ENCODE measurements around the gene PLD5. TPM values are rescaled to one million over a fixed set of nuclear protein-coding genes. Genes with fewer than 3 reads are reported as not detected.
"Not testable (repeated sequence)": the region's sequence is repeated elsewhere in the genome, so short reads cannot be mapped to it uniquely, and the experiment has no call there.

PLD5 gene
- total and polyA plus RNA-seq, 7 donors, result 0.03 to 0.92 (median 0.22) TPM; not detected in 4

DNA sequence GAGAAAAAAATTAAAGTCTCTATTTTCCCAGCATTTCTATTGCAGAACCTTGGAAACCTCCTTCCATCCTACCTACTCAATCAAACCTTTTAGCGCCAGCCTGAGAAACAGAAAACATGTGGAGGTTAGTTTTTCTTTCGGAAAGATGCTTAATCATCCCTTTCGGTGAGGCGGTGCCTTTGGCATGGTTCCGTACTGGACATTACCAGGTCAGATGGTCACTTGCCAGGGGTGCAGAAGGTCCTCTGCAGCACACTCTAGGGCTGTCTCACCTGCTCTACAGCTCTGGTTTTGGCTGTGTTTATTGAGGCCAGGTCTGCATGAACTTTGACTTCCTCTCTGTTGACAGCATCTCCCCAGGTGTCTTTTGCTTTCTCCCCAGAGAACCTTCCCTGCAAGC is 121.5 kb downstream of the PLD5 start:
- no peak for DNase-seq
- Histone ChIP-seq H3K36me3 (ENCODE audit: insufficient read depth in 1 of 2, low read depth in 1 of 2) (no peaks in the 10 kb centered on the region), H3K4me3 (no peak overlapping the region), H3K4me1 (no peaks in the 10 kb centered on the region), H3K27ac (no peak overlapping the region), H3K27me3 (ENCODE audit: insufficient read depth in 3 of 3, low read length in 2 of 3) (no peaks in the 10 kb centered on the region), H3K9me3 (no peaks in the 10 kb centered on the region)
- 64 to 82% (median 72%) methylated on average over 5 of the region's 5 CpGs for WGBS, 3 donors
- TF ChIP-seq CTCF (IDR thresholded peaks at IDR 0.05), result no peak
- ATAC-seq, result no peak
- intact Hi-C loops (cut with DNase I), result no loop called here

DNA sequence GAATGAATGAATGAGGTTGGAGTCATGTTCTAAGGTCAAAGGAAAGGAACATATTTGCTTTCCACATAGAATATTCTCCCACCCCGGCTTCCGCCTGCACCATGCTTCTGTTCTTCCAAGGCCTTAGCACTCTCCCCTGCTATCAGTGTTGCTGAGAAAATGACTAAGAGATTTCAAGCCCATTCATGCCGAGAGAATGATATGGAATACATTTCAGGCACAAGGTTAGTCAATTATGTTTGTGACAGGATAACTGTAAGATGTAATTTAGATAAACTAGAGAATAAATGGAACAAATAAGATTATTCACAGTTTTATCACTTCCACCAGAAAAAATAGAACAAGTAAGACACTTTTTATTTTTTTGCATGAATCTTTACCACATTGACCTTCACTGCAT is 122.6 kb downstream of the PLD5 start:
- no peaks in the 10 kb centered on the region for H3K36me3 ChIP-seq (ENCODE audit: insufficient read depth in 1 of 2, low read depth in 1 of 2)
- no peak for DNase-seq
- intact Hi-C loops (cut with DNase I), result no loop called here
- no peaks in the 10 kb centered on the region for H3K4me1 ChIP-seq
- no peaks in the 10 kb centered on the region for H3K27me3 ChIP-seq (ENCODE audit: insufficient read depth in 3 of 3, low read length in 2 of 3)
- WGBS, 3 donors, result 82 to 89% (median 89%) methylated on average over 3 of the region's 3 CpGs
- H3K27ac ChIP-seq, result no peak overlapping the region
- ATAC-seq, result no peak
- no peaks in the 10 kb centered on the region for H3K9me3 ChIP-seq
- H3K4me3 ChIP-seq, result no peak overlapping the region
- TF ChIP-seq CTCF (IDR thresholded peaks at IDR 0.05), result no peak

DNA sequence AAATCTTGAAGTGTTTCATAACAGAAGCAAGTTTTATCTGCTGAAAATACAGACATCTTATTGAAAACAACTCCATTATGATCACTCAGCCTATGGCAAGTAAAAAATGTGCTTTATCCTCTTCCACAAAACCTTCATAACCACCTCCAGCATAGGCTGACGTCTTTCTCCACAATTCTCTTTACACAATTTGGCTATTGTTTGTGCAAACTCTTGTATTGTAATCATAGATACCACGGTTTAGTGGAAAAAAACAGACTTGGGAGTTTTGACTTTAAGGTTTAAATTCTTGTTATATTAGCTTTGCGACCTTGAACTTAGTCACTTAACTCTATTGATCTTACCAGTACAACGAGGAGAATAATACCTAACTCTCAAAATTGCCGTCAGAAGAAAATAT is 126.1 kb downstream of the PLD5 start:
- H3K9me3 ChIP-seq, result no peaks in the 10 kb centered on the region
- H3K36me3 ChIP-seq (ENCODE audit: insufficient read depth in 1 of 2, low read depth in 1 of 2), result no peaks in the 10 kb centered on the region
- no peak for DNase-seq
- intact Hi-C loops (cut with DNase I), result no loop called here
- no peak for TF ChIP-seq CTCF (IDR thresholded peaks at IDR 0.05)
- no peaks in the 10 kb centered on the region for H3K27me3 ChIP-seq (ENCODE audit: insufficient read depth in 3 of 3, low read length in 2 of 3)
- no peak overlapping the region for H3K4me3 ChIP-seq
- no peak overlapping the region for H3K27ac ChIP-seq
- WGBS, 3 donors, result 62 to 69% (median 66%) methylated on average over 5 of the region's 5 CpGs
- H3K4me1 ChIP-seq, result no peaks in the 10 kb centered on the region
- no peak for ATAC-seq

GRCh38 chr1:242391896-242392295 is 132.6 kb downstream of the PLD5 start:
- no peaks in the 10 kb centered on the region for H3K9me3 ChIP-seq
- no peak for TF ChIP-seq CTCF (IDR thresholded peaks at IDR 0.05)
- no peaks in the 10 kb centered on the region for H3K27me3 ChIP-seq (ENCODE audit: insufficient read depth in 3 of 3, low read length in 2 of 3)
- ATAC-seq (no peak), DNase-seq (no peak)
- H3K4me1 ChIP-seq, result no peaks in the 10 kb centered on the region
- intact Hi-C loops (cut with DNase I), result no loop called here
- H3K4me3 ChIP-seq, result no peak overlapping the region
- no peak overlapping the region for H3K27ac ChIP-seq
- H3K36me3 ChIP-seq (ENCODE audit: insufficient read depth in 1 of 2, low read depth in 1 of 2), result no peaks in the 10 kb centered on the region

GRCh38 chr1:242376121-242376520 is 148.4 kb downstream of the PLD5 start:
- ATAC-seq; H3K36me3 ChIP-seq (ENCODE audit: insufficient read depth in 1 of 2, low read depth in 1 of 2); DNase-seq; intact Hi-C loops (cut with DNase I); H3K4me1 ChIP-seq; H3K4me3 ChIP-seq; H3K9me3 ChIP-seq; H3K27ac ChIP-seq; H3K27me3 ChIP-seq (ENCODE audit: insufficient read depth in 3 of 3, low read length in 2 of 3): not testable (repeated sequence)
- 50 to 56% (median 51%) methylated on average over 6 of the region's 6 CpGs for WGBS, 3 donors

- intact Hi-C loops (cut with DNase I); H3K27me3 ChIP-seq (ENCODE audit: insufficient read depth in 3 of 3, low read length in 2 of 3); H3K36me3 ChIP-seq (ENCODE audit: insufficient read depth in 1 of 2, low read depth in 1 of 2); H3K9me3 ChIP-seq; ATAC-seq; H3K27ac ChIP-seq; H3K4me1 ChIP-seq; H3K4me3 ChIP-seq; DNase-seq: not testable (repeated sequence)
- 64 to 67% (median 64%) methylated on average over 3 of the region's 3 CpGs for WGBS, 3 donors
Measured at GRCh38 chr1:242350446-242350845, 174.1 kb downstream of the PLD5 start.
